Bronchial epithelial cell (primary cell): ENCODE data around the gene FAM107A. TPM values are rescaled to one million over a fixed set of nuclear protein-coding genes. Genes with fewer than 3 reads are reported as not detected.

ENCODE experiments used
- DNase-seq: peaks from one replicate; pipeline ENCODE4 v3.0.0-alpha.2; 2010; ENCODE audit warnings: low read depth
- FAIRE-seq: peaks from 2 replicates; lab custom pipeline; 2011; peaks lifted over from hg19 to GRCh38; lab: Jason Lieb, UNC
- H3K27me3 ChIP-seq: 2 replicates; pipeline ENCODE4 v1.5.1; 2011; ENCODE audit warnings: low read length; ENCODE audit not compliant: control insufficient read depth, insufficient read depth
- H3K36me3 ChIP-seq: 2 replicates; pipeline ENCODE4 v1.5.1; 2011; ENCODE audit warnings: low read length; ENCODE audit not compliant: control insufficient read depth, insufficient read depth
- H3K4me3 ChIP-seq: 2 replicates; pipeline ENCODE4 v1.5.1; 2011; ENCODE audit warnings: mild to moderate bottlenecking, low read depth, low read length, control low read depth
- total RNA-seq: library from RNA; depleted of rRNA; stranded (reverse); fragments of >200 nt; gene quantifications from 2 replicates; pipeline ENCODE4 v1.2.1, GENCODE V29; 2014
- TF ChIP-seq, protein P1 (sequence below): IDR thresholded peaks from 2 replicates; pipeline ENCODE4 v1.5.1; 2011; ENCODE audit warnings: mild to moderate bottlenecking, moderate library complexity, low read length, control low read depth, inconsistent platforms; ENCODE audit not compliant: insufficient read depth, severe bottlenecking

FAM107A gene
- total RNA-seq, 1 donor from 2014 or later, result not detected

DNA sequence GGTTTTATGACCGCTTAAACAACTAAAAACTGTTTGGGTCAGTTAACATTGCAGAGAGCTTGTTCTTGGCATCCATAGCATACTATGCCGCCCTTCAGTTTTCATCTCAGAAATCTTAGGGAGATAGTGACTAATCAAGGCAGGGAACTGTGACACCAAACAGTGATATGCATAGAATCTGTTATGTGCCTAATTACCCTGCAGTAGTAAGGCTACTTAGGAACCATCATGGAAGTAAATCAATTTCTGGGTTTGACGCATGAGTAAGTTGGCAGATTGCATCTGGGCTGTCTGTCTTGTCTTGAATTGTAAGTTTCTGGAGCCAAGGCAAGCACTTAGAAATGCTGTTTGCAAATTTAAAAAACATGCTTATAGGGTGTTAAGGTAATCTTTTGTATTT is 62.8 kb downstream of the FAM107A start:
- FAIRE-seq, result no peak
- no peak for DNase-seq
- TF ChIP-seq, protein P1, sequence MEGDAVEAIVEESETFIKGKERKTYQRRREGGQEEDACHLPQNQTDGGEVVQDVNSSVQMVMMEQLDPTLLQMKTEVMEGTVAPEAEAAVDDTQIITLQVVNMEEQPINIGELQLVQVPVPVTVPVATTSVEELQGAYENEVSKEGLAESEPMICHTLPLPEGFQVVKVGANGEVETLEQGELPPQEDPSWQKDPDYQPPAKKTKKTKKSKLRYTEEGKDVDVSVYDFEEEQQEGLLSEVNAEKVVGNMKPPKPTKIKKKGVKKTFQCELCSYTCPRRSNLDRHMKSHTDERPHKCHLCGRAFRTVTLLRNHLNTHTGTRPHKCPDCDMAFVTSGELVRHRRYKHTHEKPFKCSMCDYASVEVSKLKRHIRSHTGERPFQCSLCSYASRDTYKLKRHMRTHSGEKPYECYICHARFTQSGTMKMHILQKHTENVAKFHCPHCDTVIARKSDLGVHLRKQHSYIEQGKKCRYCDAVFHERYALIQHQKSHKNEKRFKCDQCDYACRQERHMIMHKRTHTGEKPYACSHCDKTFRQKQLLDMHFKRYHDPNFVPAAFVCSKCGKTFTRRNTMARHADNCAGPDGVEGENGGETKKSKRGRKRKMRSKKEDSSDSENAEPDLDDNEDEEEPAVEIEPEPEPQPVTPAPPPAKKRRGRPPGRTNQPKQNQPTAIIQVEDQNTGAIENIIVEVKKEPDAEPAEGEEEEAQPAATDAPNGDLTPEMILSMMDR, result no peak

More for the DNA sequence above, 62.8 kb downstream of the FAM107A start:
- H3K36me3 ChIP-seq, result no peaks in the 10 kb centered on the region
- no peak overlapping the region for H3K4me3 ChIP-seq
- no peaks in the 10 kb centered on the region for H3K27me3 ChIP-seq

Other genes starting within 250 kb of the FAM107A start
- gene PXK, start 244.5 kb downstream of the FAM107A start, total RNA-seq, result 12.4 and 22.0 TPM in 2 replicates
- 32.4 and 37.5 TPM in 2 replicates for gene PDHB, start 143.6 kb downstream of the FAM107A start, total RNA-seq
- 3.9 and 5.0 TPM in 2 replicates for gene KCTD6, start 85.3 kb downstream of the FAM107A start, total RNA-seq
- 0.26 TPM in 1 of 2 replicates, not detected in the other for gene ACOX2, start 40.2 kb downstream of the FAM107A start, total RNA-seq
- gene FAM3D, start 89.4 kb upstream of the FAM107A start, total RNA-seq, result 5.3 and 32.9 TPM in 2 replicates